Endodermal cell (in vitro differentiated cells): ENCODE data around the gene CSNK2A3. TPM values are rescaled to one million over a fixed set of nuclear protein-coding genes. Genes with fewer than 3 reads are reported as not detected.

Experiments
- DNase-seq: peaks from one replicate; pipeline ENCODE4 v3.0.0-alpha.2; 2017
- H3K27ac ChIP-seq: 2 replicates; pipeline ENCODE4 v1.5.1; 2013; ENCODE audit warnings: mild to moderate bottlenecking, low read depth, low read length, moderate library complexity
- H3K27me3 ChIP-seq: 2 replicates; pipeline ENCODE4 v1.6.1; 2013; ENCODE audit warnings: mild to moderate bottlenecking, low read length, moderate library complexity; ENCODE audit not compliant: insufficient read depth, control insufficient read depth, poor library complexity, severe bottlenecking
- H3K36me3 ChIP-seq: 2 replicates; pipeline ENCODE4 v1.7.0; 2013; ENCODE audit warnings: mild to moderate bottlenecking, low read length, moderate library complexity; ENCODE audit not compliant: control insufficient read depth, insufficient read depth
- H3K4me1 ChIP-seq: one replicate; pipeline ENCODE4 v1.7.0; 2013; ENCODE audit warnings: low read length; ENCODE audit not compliant: control insufficient read depth, insufficient read depth
- H3K4me3 ChIP-seq: 2 replicates; pipeline ENCODE4 v1.5.1; 2013; ENCODE audit warnings: mild to moderate bottlenecking, low read length, moderate library complexity
- H3K9ac ChIP-seq: 2 replicates; pipeline ENCODE4 v1.6.1; 2013; ENCODE audit warnings: mild to moderate bottlenecking, low read length, moderate library complexity; ENCODE audit not compliant: poor library complexity, severe bottlenecking; ENCODE audit errors: extremely low read depth
- H3K9me3 ChIP-seq: 2 replicates; pipeline ENCODE4 v1.6.1; 2013; ENCODE audit warnings: mild to moderate bottlenecking, low read length, moderate library complexity; ENCODE audit not compliant: control insufficient read depth
- H3K27ac Mint-ChIP-seq: 2 replicates; pipeline ENCODE4 v1.8.0; 2020; ENCODE audit warnings: mixed read lengths
- H3K27me3 Mint-ChIP-seq: 2 replicates; pipeline ENCODE4 v1.8.0; 2021; ENCODE audit warnings: mild to moderate bottlenecking, mixed read lengths; ENCODE audit not compliant: insufficient read depth
- H3K36me3 Mint-ChIP-seq: 2 replicates; pipeline ENCODE4 v1.8.0; 2020; ENCODE audit warnings: low read depth, mixed read lengths
- H3K4me1 Mint-ChIP-seq: 2 replicates; pipeline ENCODE4 v1.8.0; 2020; ENCODE audit warnings: mixed read lengths
- H3K4me3 Mint-ChIP-seq: 2 replicates; pipeline ENCODE4 v1.8.0; 2020; ENCODE audit warnings: mild to moderate bottlenecking, moderate library complexity, mixed read lengths
- H3K9me3 Mint-ChIP-seq: 2 replicates; pipeline ENCODE4 v1.8.0; 2020; ENCODE audit warnings: mild to moderate bottlenecking, mixed read lengths
- CTCF ChIP-seq: fragments of 200-600 bp; sonication (generic); conservative IDR thresholded peaks from 2 replicates; pipeline ENCODE4 v1.5.0; 2021; ENCODE audit warnings: antibody characterized with exemption, mild to moderate bottlenecking
- WGBS, 2 experiments: methylation state at CpG; one replicate each; pipeline versions ENCODE4 v1.1.5 to v1.1.7; 2013; ENCODE audit warnings: missing lambda C conversion rate in 2 of 2, mixed read lengths in 1 of 2; ENCODE audit not compliant: insufficient coverage in 1 of 2, insufficient read length in 1 of 2; 5-methylcytosine and 5-hydroxymethylcytosine counted together
- total RNA-seq, 2 donors: library from RNA; stranded (reverse); fragmentation: NEBNext Ultra II Directional in 1 of 2; extraction: Animal tissue kit (Norgen Biotek cat#: 25700) in 1 of 2; gene quantifications; 2 replicates in 1 of 2; 3 replicates in 1 of 2; pipeline ENCODE4 v1.2.1, GENCODE V29; 2021

CSNK2A3 gene
- total RNA-seq, 2 donors from 2014 or later: 0.82 to 2.1 TPM

DNA sequence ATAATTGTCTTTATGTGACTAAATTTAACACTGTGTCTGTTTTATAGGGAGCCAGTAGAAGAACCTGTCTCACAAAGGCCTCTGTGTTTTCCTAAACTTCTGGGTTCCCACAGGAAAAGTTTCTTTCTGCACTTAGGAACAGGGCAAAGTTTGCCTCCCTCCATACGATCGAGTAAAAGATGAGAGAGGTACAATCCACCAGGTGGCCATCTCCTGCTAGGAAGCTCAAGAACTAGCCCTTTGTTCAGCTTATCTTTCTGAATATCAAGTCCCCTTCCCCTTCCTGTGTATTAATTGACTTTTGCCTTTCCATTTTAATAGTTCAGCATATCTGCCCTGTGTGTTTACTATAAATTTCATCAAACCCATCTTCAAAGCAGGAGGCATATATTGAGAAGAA is 18.0 kb downstream of the CSNK2A3 start:
- no peaks in the 10 kb centered on the region for H3K27me3 Mint-ChIP-seq
- H3K27ac ChIP-seq: no peak overlapping the region
- peaks cover 2% of the 10 kb centered on the region for H3K36me3 Mint-ChIP-seq
- H3K4me3 Mint-ChIP-seq: no peak overlapping the region
- no peaks in the 10 kb centered on the region for H3K4me1 ChIP-seq
- peak; percentile 64 for TF ChIP-seq CTCF
- no peak overlapping the region for H3K27ac Mint-ChIP-seq
- DNase-seq: no peak
- peaks cover 23% of the 10 kb centered on the region for H3K4me1 Mint-ChIP-seq
- no peaks in the 10 kb centered on the region for H3K9me3 Mint-ChIP-seq
- 62 to 87% methylated on average over 2 of the region's 2 CpGs for WGBS, 2 experiments
- no peaks in the 10 kb centered on the region for H3K27me3 ChIP-seq
- no peak overlapping the region for H3K9ac ChIP-seq
- H3K36me3 ChIP-seq: no peaks in the 10 kb centered on the region
- H3K9me3 ChIP-seq: no peaks in the 10 kb centered on the region
- no peak overlapping the region for H3K4me3 ChIP-seq

GRCh38 chr11:11334607-11335006 is 18.4 kb downstream of the CSNK2A3 start:
- H3K27me3 ChIP-seq: no peaks in the 10 kb centered on the region
- WGBS, 2 experiments: 80 to 84% methylated on average over 3 to 4 of the region's 4 CpGs
- H3K36me3 ChIP-seq: no peaks in the 10 kb centered on the region
- no peaks in the 10 kb centered on the region for H3K9me3 Mint-ChIP-seq
- no peak for TF ChIP-seq CTCF
- no peak overlapping the region for H3K4me3 Mint-ChIP-seq
- H3K27ac ChIP-seq: no peak overlapping the region
- peaks cover 23% of the 10 kb centered on the region for H3K4me1 Mint-ChIP-seq
- peaks cover 2% of the 10 kb centered on the region for H3K36me3 Mint-ChIP-seq
- no peak overlapping the region for H3K4me3 ChIP-seq
- no peak overlapping the region for H3K9ac ChIP-seq
- no peak for DNase-seq
- H3K4me1 ChIP-seq: no peaks in the 10 kb centered on the region
- H3K9me3 ChIP-seq: no peaks in the 10 kb centered on the region
- H3K27me3 Mint-ChIP-seq: no peaks in the 10 kb centered on the region
- no peak overlapping the region for H3K27ac Mint-ChIP-seq

DNA sequence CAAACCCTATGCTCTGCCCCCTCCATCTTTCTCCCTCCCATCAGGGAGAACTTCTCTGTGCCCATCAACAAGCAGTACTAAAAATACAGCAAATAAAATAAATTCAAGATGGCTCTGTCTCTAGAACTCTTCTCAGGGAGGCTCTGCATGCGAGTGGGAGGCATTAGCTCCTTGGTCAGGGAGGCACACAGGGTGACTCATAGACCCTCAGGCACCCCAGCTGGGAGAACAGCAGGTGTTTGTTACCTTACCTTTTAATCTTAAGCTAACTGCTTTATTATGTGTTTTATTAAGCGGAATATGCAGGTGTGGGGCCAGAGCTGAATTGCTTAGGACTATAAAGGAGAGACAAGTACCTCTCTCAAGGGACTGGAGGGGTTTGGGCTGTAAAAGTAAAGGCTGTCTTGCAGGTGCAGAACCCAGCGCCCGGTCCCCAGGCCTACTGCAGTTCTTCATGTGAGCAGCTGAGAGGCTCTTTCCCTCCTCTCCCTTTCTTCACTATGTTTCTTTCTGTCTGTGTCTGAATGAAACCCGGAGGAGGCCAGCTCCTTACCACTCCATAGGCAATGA is 20.8 kb downstream of the CSNK2A3 start:
- H3K9me3 Mint-ChIP-seq: no peaks in the 10 kb centered on the region
- H3K36me3 Mint-ChIP-seq: peaks cover 2% of the 10 kb centered on the region
- Histone ChIP-seq H3K9me3 (no peaks in the 10 kb centered on the region), H3K36me3 (no peaks in the 10 kb centered on the region), H3K9ac (no peak overlapping the region), H3K4me3 (no peak overlapping the region), H3K27me3 (no peaks in the 10 kb centered on the region), H3K27ac (no peak overlapping the region), H3K4me1 (no peaks in the 10 kb centered on the region)
- no peak for DNase-seq
- WGBS, 2 experiments: 91 to 100% methylated on average over 1 to 5 of the region's 5 CpGs
- TF ChIP-seq CTCF: no peak
- H3K27ac Mint-ChIP-seq: no peak overlapping the region
- no peaks in the 10 kb centered on the region for H3K27me3 Mint-ChIP-seq
- peaks cover 19% of the 10 kb centered on the region for H3K4me1 Mint-ChIP-seq
- H3K4me3 Mint-ChIP-seq: no peak overlapping the region
